ENCODE results near the gene ALG3.

Gene ALG3

GRCh38 chr3:184233127-184233843 lies 15.5 kb downstream of the ALG3 start:
- no peak for TF ChIP-seq RAD21 (IDR thresholded peaks at IDR 0.05; ENCODE audit: low read depth)
- TF ChIP-seq EGR1 (IDR thresholded peaks at IDR 0.05): no peak
- TF ChIP-seq USF1 (IDR thresholded peaks at IDR 0.05): no peak
- no peak for TF ChIP-seq TEAD4 (IDR thresholded peaks at IDR 0.05)
- TF ChIP-seq ZBTB7A (IDR thresholded peaks at IDR 0.05; ENCODE audit: low read depth): no peak
- no peak for TF ChIP-seq TAF1 (IDR thresholded peaks at IDR 0.05; ENCODE audit: low read depth)
- no peak for TF ChIP-seq FOXM1 (IDR thresholded peaks at IDR 0.05; ENCODE audit: borderline replicate concordance, low read depth)

GRCh38 chr3:184231671-184232070 lies 17.1 kb downstream of the ALG3 start:
- TF ChIP-seq CEBPB (IDR thresholded peaks at IDR 0.05): no peak
- TF ChIP-seq REST (IDR thresholded peaks at IDR 0.05; ENCODE audit: low read depth): no peak
- TF ChIP-seq RAD21 (IDR thresholded peaks at IDR 0.05; ENCODE audit: low read depth): no peak
- no peak for TF ChIP-seq FOXM1 (IDR thresholded peaks at IDR 0.05; ENCODE audit: borderline replicate concordance, low read depth)
- no peak for TF ChIP-seq USF1 (IDR thresholded peaks at IDR 0.05)
- no peak for TF ChIP-seq TAF1 (IDR thresholded peaks at IDR 0.05; ENCODE audit: low read depth)
- no peak for TF ChIP-seq YY1 (IDR thresholded peaks at IDR 0.05; ENCODE audit: low read depth)
- no peak for TF ChIP-seq MAX (IDR thresholded peaks at IDR 0.05)
- no peak for TF ChIP-seq NFIC (IDR thresholded peaks at IDR 0.05)
- TF ChIP-seq EP300 (IDR thresholded peaks at IDR 0.05; ENCODE audit: borderline replicate concordance): no peak
- no peak for TF ChIP-seq ZBTB7A (IDR thresholded peaks at IDR 0.05; ENCODE audit: low read depth)
- TF ChIP-seq EGR1 (IDR thresholded peaks at IDR 0.05): no peak

- TF ChIP-seq REST (IDR thresholded peaks at IDR 0.05; ENCODE audit: low read depth) (no peak), EGR1 (IDR thresholded peaks at IDR 0.05) (peak; percentile 44), YY1 (IDR thresholded peaks at IDR 0.05; ENCODE audit: low read depth) (no peak), NFIC (IDR thresholded peaks at IDR 0.05) (no peak), ZBTB7A (IDR thresholded peaks at IDR 0.05; ENCODE audit: low read depth) (no peak), RAD21 (IDR thresholded peaks at IDR 0.05; ENCODE audit: low read depth) (no peak), TAF1 (IDR thresholded peaks at IDR 0.05; ENCODE audit: low read depth) (no peak), USF1 (IDR thresholded peaks at IDR 0.05) (peak; percentile 86), CEBPB (IDR thresholded peaks at IDR 0.05) (no peak), CREB1 (IDR thresholded peaks at IDR 0.05; ENCODE audit: low read depth) (no peak), FOXM1 (IDR thresholded peaks at IDR 0.05; ENCODE audit: borderline replicate concordance, low read depth) (no peak), TEAD4 (IDR thresholded peaks at IDR 0.05) (peak; percentile 61), EP300 (IDR thresholded peaks at IDR 0.05; ENCODE audit: borderline replicate concordance) (no peak), TCF12 (IDR thresholded peaks at IDR 0.05; ENCODE audit: low read depth) (0 out of 2 replicates have a peak, but pooled peaks have one; percentile 26), MAX (IDR thresholded peaks at IDR 0.05) (peak; percentile 38; the same call in 1 of the 2 replicates)
Measured at GRCh38 chr3:184230603-184231528, 17.9 kb downstream of the ALG3 start.

- no peak for TF ChIP-seq FOXM1 (IDR thresholded peaks at IDR 0.05; ENCODE audit: borderline replicate concordance, low read depth)
- no peak for TF ChIP-seq TAF1 (IDR thresholded peaks at IDR 0.05; ENCODE audit: low read depth)
- TF ChIP-seq CREB1 (IDR thresholded peaks at IDR 0.05; ENCODE audit: low read depth): no peak
- TF ChIP-seq MAX (IDR thresholded peaks at IDR 0.05): peak; percentile 7; the same call in 1 of the 2 replicates
- no peak for TF ChIP-seq TCF12 (IDR thresholded peaks at IDR 0.05; ENCODE audit: low read depth)
- TF ChIP-seq REST (IDR thresholded peaks at IDR 0.05; ENCODE audit: low read depth): no peak
- no peak for TF ChIP-seq EP300 (IDR thresholded peaks at IDR 0.05; ENCODE audit: borderline replicate concordance)
- TF ChIP-seq CEBPB (IDR thresholded peaks at IDR 0.05): no peak
- TF ChIP-seq TEAD4 (IDR thresholded peaks at IDR 0.05): no peak
- TF ChIP-seq ZBTB7A (IDR thresholded peaks at IDR 0.05; ENCODE audit: low read depth): no peak; the same call in 1 of the 2 replicates
- TF ChIP-seq RAD21 (IDR thresholded peaks at IDR 0.05; ENCODE audit: low read depth): no peak
- TF ChIP-seq USF1 (IDR thresholded peaks at IDR 0.05): no peak
- TF ChIP-seq NFIC (IDR thresholded peaks at IDR 0.05): no peak
- TF ChIP-seq YY1 (IDR thresholded peaks at IDR 0.05; ENCODE audit: low read depth): 0 out of 2 replicates have a peak, but pooled peaks have one; percentile 39
- TF ChIP-seq EGR1 (IDR thresholded peaks at IDR 0.05): peak; percentile 73
Measured at GRCh38 chr3:184230081-184230602, 18.6 kb downstream of the ALG3 start.

Measured in Ishikawa (cell line).